Activated T-cell treated with anti-CD3 and anti-CD28 coated beads, Interleukin-2, amount 50 U/mL, for 72 hours (primary cell): ENCODE data around the gene TBX20. TPM values are rescaled to one million over a fixed set of nuclear protein-coding genes. Genes with fewer than 3 reads are reported as not detected.

Experiments
- total RNA-seq, 2 donors: library from RNA; stranded (reverse); gene quantifications; one replicate each; pipeline ENCODE4 v1.2.3, GENCODE V29; 2022

Gene TBX20
- total RNA-seq, 2 donors from 2014 or later, result 0.16 TPM; not detected in 1

Other genes with a start within 250 kb of the TBX20 start
- gene DPY19L1, start 216.6 kb downstream of the TBX20 start, total RNA-seq, result 10 to 100 TPM in 1 of 2 donors, 1 to 10 TPM in 1; 7.6 to 14.6 TPM